MG63 (cell line): ENCODE data around the gene RAD9B. TPM values are rescaled to one million over a fixed set of nuclear protein-coding genes. Genes with fewer than 3 reads are reported as not detected.
"Not testable (repeated sequence)": the region's sequence is repeated elsewhere in the genome, so short reads cannot be mapped to it uniquely, and the experiment has no call there.

Source experiments
- DNase-seq: peaks from one replicate; pipeline ENCODE4 v3.0.0-alpha.2; 2020
- H3K27me3 ChIP-seq: fragments of 250-450 bp; sonication (Bioruptor Pico); 2 replicates; pipeline ENCODE4 v1.5.1; 2020; ENCODE audit warnings: mild to moderate bottlenecking, moderate library complexity
- H3K36me3 ChIP-seq: fragments of 250-450 bp; sonication (Bioruptor Pico); 2 replicates; pipeline ENCODE4 v1.5.1; 2020; ENCODE audit warnings: mild to moderate bottlenecking, moderate library complexity
- H3K4me3 ChIP-seq: fragments of 250-450 bp; sonication (Bioruptor Pico); 2 replicates; pipeline ENCODE4 v1.5.1; 2020; ENCODE audit warnings: mild to moderate bottlenecking, moderate library complexity
- H3K9me3 ChIP-seq: fragments of 250-450 bp; sonication (Bioruptor Pico); 2 replicates; pipeline ENCODE4 v1.5.1; 2020; ENCODE audit warnings: mild to moderate bottlenecking, moderate library complexity
- total RNA-seq: library from RNA; depleted of rRNA; stranded (reverse); fragments of >200 nt; shearing (Covaris generic); gene quantifications from 2 replicates; pipeline ENCODE4 v1.2.3, GENCODE V29; 2014; ENCODE audit warnings: low replicate concordance; rRNA removed

Gene RAD9B
- 0.25 and 2.0 TPM in 2 replicates for total RNA-seq

DNA sequence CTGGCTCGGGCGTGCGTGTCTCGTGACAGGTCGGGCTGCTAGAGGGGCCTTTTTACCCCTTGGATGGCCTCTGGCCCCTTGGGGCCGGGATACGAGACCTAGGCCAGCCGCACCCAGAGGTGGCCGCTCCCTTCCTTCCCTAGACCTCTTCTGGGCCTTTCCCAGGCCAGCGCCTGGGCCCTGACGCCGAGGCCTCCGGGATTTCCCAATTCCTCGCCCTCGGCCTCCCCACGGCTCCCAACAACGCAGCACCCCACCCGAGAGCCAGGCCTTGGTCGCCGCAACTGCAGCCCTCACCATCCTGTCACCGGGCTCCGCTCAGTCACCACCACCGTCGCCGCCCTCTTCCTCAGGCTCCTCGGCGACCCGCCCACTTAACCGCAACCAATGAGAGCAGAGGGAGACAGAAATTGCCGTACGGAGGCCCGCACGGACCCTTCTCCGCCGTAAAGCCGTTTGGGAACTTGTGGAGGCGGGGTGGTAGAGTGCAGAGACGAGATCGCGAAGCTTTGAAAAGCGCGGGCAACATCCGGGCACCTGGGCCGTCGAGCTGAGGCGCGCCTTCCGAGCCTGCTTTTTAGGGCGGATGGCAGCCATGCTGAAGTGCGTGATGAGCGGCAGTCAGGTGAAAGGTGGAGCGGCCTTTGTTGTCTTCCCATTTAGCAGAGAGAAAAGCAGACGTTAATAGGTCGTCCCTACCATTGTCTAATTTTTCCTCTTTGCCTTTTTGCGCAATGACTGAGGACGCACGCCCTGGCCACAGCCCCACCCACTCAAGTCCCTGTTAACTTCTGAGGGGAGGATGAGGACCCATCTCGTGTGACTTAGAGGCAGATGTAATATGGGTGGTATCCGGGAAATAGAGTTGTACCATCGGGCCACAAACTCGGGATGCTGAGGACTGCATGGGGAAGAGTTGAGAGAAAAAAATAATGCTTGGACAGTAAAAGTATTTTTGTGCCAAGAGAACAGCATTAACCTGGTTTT is at the start of gene RAD9B, which contains the start of gene VPS29:
TSS of gene RAD9B (plus strand) at position 580 of the 987 bp plus-strand sequence. CDS start at position 587, 7 bp downstream.
TSS of gene VPS29 (minus strand) at position 360 of the 987 bp plus-strand sequence. CDS start at position 300, 60 bp downstream.
- Histone ChIP-seq H3K36me3 (peaks cover 13% of the 10 kb centered on the region), H3K27me3 (no peaks in the 10 kb centered on the region), H3K9me3 (no peaks in the 10 kb centered on the region), H3K4me3 (peak within 1 kb of the TSS; percentile 76)
- DNase-seq, result peak; percentile 99

DNA sequence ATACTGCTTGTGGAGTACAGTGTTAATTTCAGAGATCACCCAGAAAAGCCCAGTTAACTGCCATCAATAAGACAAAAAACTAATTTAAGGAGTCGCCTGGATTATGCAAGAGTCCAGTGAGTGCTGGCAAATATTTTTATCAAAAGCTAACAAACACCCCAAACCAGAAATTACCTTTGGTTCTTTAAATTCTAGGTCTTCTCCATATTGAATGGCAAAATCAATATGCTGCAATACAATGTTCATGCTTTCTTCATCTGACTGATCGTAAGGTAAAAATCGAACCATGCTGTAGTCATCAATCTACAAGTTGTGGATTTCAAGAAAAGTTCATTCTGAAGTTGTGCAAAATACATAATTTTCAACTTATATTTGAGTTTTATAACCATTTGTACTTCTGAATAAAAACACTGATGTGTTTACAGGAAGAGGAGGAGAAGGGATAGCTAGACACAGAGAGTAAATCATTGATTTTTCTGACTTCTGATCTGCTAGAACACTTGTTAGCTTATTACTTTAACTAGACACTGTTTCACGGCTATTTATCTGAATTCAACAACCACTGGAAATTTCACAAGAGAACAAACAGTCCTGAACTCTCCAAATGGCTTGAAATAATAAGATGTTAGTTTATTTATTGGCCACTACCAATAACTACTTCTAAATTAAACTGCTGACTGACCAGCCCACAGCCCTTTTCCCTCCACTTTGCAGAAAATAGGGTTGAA is 48.4 kb upstream of the RAD9B start:
- Histone ChIP-seq H3K27me3 (no peaks in the 10 kb centered on the region), H3K36me3 (peaks cover 10% of the 10 kb centered on the region), H3K9me3 (no peaks in the 10 kb centered on the region), H3K4me3 (no peak overlapping the region)
- no peak for DNase-seq

DNA sequence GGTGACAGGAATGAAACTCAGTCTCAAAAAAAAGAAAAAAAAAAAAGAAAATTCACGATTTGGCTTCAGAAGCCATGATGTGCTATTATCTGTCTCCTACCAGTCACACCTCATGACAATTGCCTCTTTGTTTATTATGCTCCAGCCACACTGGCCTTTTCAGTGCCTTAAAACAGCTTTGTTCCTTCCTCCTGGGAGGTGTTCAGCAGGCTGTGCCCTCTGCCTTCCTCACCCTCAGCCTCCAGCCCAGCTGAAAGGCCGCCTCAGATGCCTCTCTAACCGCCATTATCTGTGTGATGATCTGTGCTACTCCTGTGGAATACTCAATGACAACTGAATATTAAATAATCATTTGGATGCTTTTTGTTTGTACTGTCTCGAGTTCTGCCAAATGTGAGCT is 43.4 kb upstream of the RAD9B start:
- Histone ChIP-seq H3K27me3 (no peaks in the 10 kb centered on the region), H3K36me3 (peaks cover 12% of the 10 kb centered on the region), H3K4me3 (no peak overlapping the region), H3K9me3 (no peaks in the 10 kb centered on the region)
- no peak for DNase-seq

DNA sequence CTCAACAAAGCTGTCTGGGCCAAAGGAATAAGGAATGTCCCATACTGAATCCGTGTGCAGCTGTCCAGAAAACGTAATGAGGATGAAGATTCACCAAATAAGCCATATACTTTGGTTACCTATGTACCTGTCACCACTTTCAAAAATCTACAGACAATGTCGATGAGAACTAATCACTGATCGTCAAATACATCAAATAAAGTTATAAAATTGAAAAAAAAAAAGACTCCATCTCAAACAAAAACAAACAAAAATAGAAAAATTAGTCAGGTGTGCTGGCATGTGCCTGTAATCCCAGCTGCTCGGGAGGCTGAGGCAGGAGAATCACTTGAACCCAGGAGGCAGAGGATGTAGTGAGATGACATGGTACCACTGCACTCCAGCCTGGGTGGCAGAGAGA is 40.9 kb upstream of the RAD9B start:
- not testable (repeated sequence) for H3K27me3 ChIP-seq, DNase-seq, H3K9me3 ChIP-seq, H3K4me3 ChIP-seq, H3K36me3 ChIP-seq

DNA sequence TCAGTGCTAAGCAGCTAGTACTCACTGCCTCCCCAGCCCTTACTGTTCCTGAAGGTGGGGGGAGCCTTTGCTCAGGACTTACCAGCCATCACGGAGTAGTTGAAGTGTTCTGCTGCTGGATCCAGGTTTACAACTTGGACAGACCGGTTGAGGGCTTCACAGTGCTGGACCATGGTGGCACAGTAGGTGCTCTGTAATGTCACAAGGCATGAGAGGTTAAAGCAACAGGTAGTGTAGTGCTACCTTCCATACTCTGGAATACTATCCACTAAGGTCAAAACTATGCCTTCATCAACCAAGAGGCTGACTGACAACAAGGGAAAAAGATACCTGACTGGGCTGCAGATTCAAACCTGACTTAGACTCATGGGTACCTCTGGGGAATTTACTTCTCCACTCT is 37.1 kb upstream of the RAD9B start:
- Histone ChIP-seq H3K9me3 (no peaks in the 10 kb centered on the region), H3K4me3 (no peak overlapping the region), H3K27me3 (no peaks in the 10 kb centered on the region), H3K36me3 (peaks cover 7% of the 10 kb centered on the region; the same call in 1 of the 2 replicates)
- DNase-seq, result no peak

DNA sequence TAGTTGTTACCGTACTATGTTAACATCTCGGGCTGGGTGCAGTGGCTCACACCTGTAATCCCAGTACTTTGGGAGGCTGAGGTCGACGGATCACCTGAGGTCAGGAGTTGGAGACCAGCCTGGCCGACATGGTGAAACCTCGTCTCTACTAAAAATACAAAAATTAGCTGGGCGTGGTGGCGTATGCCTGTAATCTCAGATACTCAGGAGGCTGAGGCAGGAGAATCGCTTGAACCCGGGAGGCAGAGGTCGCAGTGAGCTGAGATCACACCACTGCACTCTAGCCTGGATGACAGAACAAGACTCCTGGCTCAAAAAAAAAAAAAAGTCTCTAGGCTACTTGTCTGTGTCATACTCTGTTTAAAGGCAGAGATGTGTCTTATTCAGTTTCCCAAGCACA is 36.4 kb upstream of the RAD9B start:
- DNase-seq, H3K9me3 ChIP-seq, H3K27me3 ChIP-seq, H3K36me3 ChIP-seq, H3K4me3 ChIP-seq: not testable (repeated sequence)

DNA sequence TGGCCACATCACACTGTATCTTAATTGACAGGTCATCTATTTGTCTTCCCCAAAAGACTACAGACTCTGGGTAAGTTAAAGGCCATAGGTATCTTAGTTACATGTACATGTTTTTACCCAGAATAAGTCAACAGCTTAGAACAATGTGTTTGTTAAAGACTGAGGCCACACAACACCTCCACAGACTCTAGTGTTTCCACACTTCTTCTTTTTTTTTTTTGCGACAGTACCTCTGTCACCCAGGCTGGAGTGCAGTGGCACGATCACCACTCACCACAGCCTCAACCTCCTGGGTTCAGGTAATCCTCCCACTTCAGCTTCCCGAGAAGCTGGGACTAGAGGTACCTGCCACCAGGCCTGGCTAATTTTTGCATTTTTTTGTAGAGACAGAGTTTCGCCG is 35.3 kb upstream of the RAD9B start:
- no peak for DNase-seq
- Histone ChIP-seq H3K36me3 (peaks cover 5% of the 10 kb centered on the region; the same call in 1 of the 2 replicates), H3K9me3 (no peaks in the 10 kb centered on the region), H3K4me3 (peak overlapping the region; percentile 87; the same call in 1 of the 2 replicates), H3K27me3 (no peaks in the 10 kb centered on the region)

DNA sequence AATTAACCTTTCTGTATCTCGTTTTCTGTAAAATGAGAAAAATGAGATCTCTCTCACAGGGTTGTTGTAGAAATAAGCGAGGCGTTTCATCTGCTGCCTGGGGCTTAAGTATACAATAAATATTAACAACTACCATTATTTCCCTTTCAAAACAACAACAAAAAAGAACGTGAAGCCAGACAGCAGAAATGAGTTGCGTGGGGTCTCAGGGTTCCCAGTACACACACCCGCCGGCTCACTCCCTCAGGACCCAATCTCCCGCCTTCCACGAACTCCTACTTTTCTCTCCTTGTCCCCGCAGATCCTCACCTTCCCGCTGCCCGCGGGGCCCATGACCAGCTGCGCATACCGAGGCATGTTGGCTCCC is 34.3 kb upstream of the RAD9B start:
- no peaks in the 10 kb centered on the region for H3K9me3 ChIP-seq
- H3K27me3 ChIP-seq, result no peaks in the 10 kb centered on the region
- peaks cover 8% of the 10 kb centered on the region; the same call in 1 of the 2 replicates for H3K36me3 ChIP-seq
- DNase-seq, result no peak
- H3K4me3 ChIP-seq, result peak overlapping the region; percentile 87

DNA sequence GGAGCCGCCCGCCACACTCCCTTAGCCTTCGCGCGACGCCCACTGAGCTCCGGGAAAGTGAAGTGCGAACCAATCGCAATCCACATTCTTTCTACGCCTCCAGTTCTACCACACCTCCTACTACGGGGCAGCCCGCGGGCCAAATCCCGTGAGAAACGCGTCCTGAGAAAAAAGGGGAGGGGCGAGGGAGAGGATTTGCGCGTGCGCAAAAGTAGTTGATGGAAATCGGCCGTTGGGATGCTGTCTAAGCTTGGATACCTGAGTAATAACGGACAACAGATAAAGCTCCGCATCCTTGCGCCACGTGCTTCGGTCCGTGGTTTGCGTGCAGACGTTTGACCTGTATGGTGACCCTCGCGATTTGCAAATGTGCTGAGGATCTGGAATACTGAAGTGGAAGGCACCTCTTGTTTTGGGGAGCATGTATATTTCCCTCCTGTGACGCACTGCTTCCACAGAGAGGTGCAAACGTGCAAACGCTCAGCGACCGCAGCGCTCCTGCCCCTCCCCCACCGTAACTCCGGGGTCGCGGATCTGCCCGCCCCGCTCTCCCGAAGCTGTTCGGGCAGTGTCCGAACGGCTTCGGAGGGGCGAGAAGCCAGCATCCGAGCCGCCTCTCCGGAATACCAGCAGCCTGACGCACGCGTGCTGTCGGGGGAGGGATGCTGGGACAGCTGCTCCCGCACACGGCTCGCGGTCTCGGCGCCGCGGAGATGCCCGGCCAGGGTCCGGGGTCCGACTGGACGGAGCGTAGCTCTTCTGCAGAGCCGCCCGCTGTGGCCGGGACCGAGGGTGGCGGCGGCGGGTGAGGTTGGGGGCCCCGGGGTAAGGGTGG is 33.7 kb upstream of the RAD9B start, which contains the start of the genes FAM216A and GPN3:
TSS of gene FAM216A (plus strand) at position 632 of the 835 bp plus-strand sequence. CDS start at position 663, 31 bp downstream.
TSS of gene GPN3 (minus strand) at position 44 of the 835 bp plus-strand sequence. CDS start 54 bp downstream, outside the sequence.
- Histone ChIP-seq H3K4me3 (peak within 1 kb of the TSS; percentile 87), H3K9me3 (no peaks in the 10 kb centered on the region), H3K36me3 (peaks cover 12% of the 10 kb centered on the region), H3K27me3 (no peaks in the 10 kb centered on the region)
- peak; percentile 96 for DNase-seq

DNA sequence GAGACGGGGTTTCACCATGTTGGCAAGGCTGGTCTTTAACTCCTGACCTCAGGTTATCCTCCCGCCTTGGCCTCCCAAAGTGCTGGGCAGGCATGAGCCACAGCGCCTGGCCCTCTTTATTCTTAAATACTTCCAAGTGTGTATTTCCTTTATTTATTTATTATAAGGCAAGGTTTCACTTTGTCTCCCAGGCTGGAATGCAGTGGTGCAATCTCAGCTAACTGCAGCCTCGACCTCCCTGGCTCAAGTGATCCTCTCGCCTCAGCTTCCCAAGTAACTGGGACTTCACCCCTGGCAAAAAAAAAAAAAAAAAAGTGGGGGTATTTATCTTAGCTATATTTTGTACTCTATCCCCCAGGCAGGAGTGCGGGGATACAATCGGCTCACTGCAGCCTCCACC is 26.7 kb upstream of the RAD9B start:
- H3K27me3 ChIP-seq, result no peaks in the 10 kb centered on the region
- no peaks in the 10 kb centered on the region for H3K9me3 ChIP-seq
- peaks cover 16% of the 10 kb centered on the region for H3K36me3 ChIP-seq
- H3K4me3 ChIP-seq, result no peak overlapping the region
- DNase-seq, result no peak

DNA sequence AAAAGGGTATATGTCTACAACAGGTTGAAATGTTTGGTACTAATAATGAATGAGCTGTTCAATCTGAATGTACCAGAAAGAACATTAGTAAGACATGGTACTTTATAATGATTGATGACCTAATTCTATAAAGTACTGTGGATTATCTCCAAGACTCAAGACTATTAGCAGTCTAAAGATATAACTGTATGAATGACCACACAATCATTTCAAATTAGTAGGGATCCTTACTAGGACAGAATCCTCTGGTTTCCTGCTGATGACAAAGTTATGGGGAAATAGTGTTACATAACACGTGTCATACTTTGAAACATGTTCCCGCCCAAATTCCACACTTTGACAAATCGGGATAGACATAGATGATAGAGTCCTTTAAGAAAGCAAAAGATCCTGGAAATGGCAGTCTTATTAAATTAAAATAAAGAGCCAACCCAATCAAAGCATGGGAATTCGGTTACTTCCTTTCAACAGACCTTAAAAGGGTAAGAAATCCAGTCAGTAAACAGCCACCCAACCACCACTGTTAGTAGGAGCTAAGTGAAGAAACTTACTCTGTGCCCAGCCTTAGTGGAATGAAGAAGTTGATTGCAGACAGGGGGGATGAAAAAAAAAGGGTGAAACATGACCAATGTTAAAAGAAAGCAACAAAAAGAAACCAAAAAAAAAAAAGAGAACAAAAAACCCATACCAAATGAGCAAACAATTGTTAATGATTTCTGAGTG is 3.0 kb upstream of the RAD9B start:
- Histone ChIP-seq H3K9me3 (no peaks in the 10 kb centered on the region), H3K4me3 (no peak overlapping the region)
- DNase-seq, result no peak

DNA sequence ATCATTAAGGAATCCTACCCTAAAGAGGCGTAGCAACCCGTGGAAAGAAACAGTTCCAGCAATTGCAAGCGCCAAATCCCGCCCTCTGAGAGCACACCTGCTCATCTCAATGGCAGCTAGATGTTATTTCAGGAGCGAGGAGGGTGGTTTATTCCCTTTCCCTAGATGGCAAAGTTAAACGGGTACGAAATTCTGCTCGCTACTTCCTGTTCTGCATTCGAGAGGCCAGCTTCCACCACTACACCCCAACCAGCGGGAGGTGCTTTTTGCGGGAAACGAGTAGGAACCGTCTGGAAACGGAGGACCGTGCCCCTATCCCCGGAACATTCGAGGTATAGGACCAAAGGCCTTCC is 756 bp upstream of the RAD9B start:
- peak overlapping the region; percentile 76 for H3K4me3 ChIP-seq
- DNase-seq, result peak; percentile 53
- H3K27me3 ChIP-seq, result no peaks in the 10 kb centered on the region
- H3K36me3 ChIP-seq, result peaks cover 18% of the 10 kb centered on the region
- no peaks in the 10 kb centered on the region for H3K9me3 ChIP-seq

More for the DNA sequence above, 3.0 kb upstream of the RAD9B start:
- H3K27me3 ChIP-seq, result no peaks in the 10 kb centered on the region
- H3K36me3 ChIP-seq, result peaks cover 40% of the 10 kb centered on the region

DNA sequence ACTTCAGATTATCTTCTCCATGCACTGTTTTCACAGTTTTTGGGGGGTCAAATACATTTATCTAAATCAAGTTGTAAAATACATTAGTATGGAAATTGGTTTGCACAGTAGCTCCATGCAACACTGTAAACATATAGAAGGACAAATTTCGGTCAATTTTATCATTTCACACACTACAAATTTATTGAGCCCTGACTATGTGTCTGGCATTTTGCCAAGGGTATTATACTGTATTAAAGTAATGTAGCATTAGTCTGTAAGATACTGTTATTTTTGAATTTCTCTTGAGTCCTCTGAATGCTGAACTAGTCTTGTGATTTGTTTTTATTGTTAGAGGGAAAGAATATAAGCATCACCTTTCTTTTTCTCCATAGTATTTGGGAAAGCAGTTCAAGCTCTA is 1.3 kb downstream of the RAD9B start:
- DNase-seq, result no peak
- Histone ChIP-seq H3K9me3 (no peaks in the 10 kb centered on the region), H3K4me3 (no peak overlapping the region), H3K36me3 (peaks cover 8% of the 10 kb centered on the region), H3K27me3 (no peaks in the 10 kb centered on the region)

DNA sequence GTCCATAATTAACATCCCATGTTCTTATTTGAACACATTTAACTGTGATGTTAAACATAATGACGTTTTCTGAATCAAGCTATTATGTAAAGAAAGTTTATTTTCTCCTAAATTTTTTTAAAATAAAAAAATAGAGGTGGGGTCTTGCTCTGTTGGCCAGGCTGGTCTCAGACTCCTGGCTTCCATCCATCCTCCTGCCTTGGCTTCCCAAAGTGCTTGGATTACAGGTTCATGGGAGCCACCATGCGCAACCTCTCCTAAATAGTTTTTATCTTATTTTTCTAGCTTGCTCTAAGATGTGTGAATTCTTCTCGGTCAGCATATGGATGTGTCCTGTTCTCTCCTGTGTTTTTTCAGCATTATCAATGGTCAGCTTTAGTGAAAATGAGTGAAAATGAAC is 3.2 kb downstream of the RAD9B start:
- no peaks in the 10 kb centered on the region for H3K27me3 ChIP-seq
- no peak for DNase-seq
- no peaks in the 10 kb centered on the region for H3K9me3 ChIP-seq
- no peak overlapping the region for H3K4me3 ChIP-seq
- H3K36me3 ChIP-seq, result no peaks in the 10 kb centered on the region

DNA sequence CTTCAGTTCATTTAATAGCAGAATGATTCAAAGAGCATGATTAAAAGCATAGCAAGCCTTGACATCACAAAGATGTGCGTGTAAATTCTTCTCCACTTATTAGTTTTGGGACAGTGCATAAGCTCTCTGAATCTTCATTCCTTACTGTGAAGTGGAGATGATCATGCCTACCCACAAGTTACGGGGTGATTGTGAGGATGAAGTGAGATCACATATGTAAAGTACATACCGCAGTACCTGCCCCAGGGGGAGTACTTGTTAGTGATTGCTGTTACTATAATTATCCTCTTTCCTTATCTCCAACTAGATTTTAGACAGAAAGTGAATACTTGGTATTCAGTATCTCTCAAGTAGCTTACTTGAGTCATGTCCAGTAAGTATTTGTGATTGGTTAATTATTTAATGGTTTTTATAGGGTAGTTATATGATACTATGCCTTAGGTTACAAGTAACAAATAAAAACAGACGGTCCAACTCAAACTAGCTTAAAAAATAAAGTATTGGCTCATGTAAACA is 6.0 kb downstream of the RAD9B start:
- DNase-seq, result no peak
- H3K9me3 ChIP-seq, result no peaks in the 10 kb centered on the region
- H3K27me3 ChIP-seq, result no peaks in the 10 kb centered on the region
- H3K4me3 ChIP-seq, result no peak overlapping the region
- H3K36me3 ChIP-seq, result no peaks in the 10 kb centered on the region
